HG02973 (cell line): ENCODE measurements around the gene RALB.
"Not testable (repeated sequence)": the region's sequence is repeated elsewhere in the genome, so short reads cannot be mapped to it uniquely, and the experiment has no call there.

ENCODE experiments used
- ATAC-seq: cut with Tn5 transposase; IDR thresholded peaks from one replicate; pipeline ENCODE4 v1.9.1; 2021; ENCODE audit warnings: moderate library complexity; ENCODE audit not compliant: unreplicated experiment

RALB gene

GRCh38 chr2:120291401-120292311 lies 39.0 kb downstream of the RALB start:
- ATAC-seq = no peak

- ATAC-seq = peak; percentile 33
Observed at GRCh38 chr2:120293096-120294007, 40.7 kb downstream of the RALB start.

- ATAC-seq = peak; percentile 84
Observed at GRCh38 chr2:120294008-120294340, 41.3 kb downstream of the RALB start.

GRCh38 chr2:120298173-120298835 lies 45.7 kb downstream of the RALB start:
- ATAC-seq = no peak

- ATAC-seq = no peak
Observed at GRCh38 chr2:120299004-120299403, 46.4 kb downstream of the RALB start.

- ATAC-seq = no peak
Observed at GRCh38 chr2:120299561-120299960, 46.9 kb downstream of the RALB start.

GRCh38 chr2:120300385-120300784 lies 47.7 kb downstream of the RALB start:
- no peak for ATAC-seq

GRCh38 chr2:120301284-120301683 lies 48.6 kb downstream of the RALB start:
- no peak for ATAC-seq

GRCh38 chr2:120302301-120302700 lies 49.6 kb downstream of the RALB start:
- ATAC-seq = no peak

- no peak for ATAC-seq
Observed at GRCh38 chr2:120303177-120303576, 50.5 kb downstream of the RALB start.

GRCh38 chr2:120305296-120305695 lies 52.6 kb downstream of the RALB start:
- no peak for ATAC-seq

- ATAC-seq = no peak
Observed at GRCh38 chr2:120305937-120306490, 53.4 kb downstream of the RALB start.

- no peak for ATAC-seq
Observed at GRCh38 chr2:120307482-120307881, 54.8 kb downstream of the RALB start.

GRCh38 chr2:120308038-120308910 lies 55.6 kb downstream of the RALB start:
- no peak for ATAC-seq

- no peak for ATAC-seq
Observed at GRCh38 chr2:120310136-120310535, 57.5 kb downstream of the RALB start.

GRCh38 chr2:120310841-120311240 lies 58.2 kb downstream of the RALB start:
- not testable (repeated sequence) for ATAC-seq

GRCh38 chr2:120312076-120312475 lies 59.4 kb downstream of the RALB start:
- ATAC-seq = no peak

- peak; percentile 49 for ATAC-seq
Observed at GRCh38 chr2:120312860-120313694, 60.4 kb downstream of the RALB start.
